Limb (tissue), 2 donors: Measurements from ENCODE around the gene WDR1.
A peak's percentile ranks its signal among the peaks of the same experiment; 100 is the strongest.

Source experiments
- DNase-seq, 2 donors: peaks; one replicate each; pipeline ENCODE4 v3.0.0-alpha.2; 2016; ENCODE audit errors: extremely low spot score in 2 of 2

WDR1 gene

DNA sequence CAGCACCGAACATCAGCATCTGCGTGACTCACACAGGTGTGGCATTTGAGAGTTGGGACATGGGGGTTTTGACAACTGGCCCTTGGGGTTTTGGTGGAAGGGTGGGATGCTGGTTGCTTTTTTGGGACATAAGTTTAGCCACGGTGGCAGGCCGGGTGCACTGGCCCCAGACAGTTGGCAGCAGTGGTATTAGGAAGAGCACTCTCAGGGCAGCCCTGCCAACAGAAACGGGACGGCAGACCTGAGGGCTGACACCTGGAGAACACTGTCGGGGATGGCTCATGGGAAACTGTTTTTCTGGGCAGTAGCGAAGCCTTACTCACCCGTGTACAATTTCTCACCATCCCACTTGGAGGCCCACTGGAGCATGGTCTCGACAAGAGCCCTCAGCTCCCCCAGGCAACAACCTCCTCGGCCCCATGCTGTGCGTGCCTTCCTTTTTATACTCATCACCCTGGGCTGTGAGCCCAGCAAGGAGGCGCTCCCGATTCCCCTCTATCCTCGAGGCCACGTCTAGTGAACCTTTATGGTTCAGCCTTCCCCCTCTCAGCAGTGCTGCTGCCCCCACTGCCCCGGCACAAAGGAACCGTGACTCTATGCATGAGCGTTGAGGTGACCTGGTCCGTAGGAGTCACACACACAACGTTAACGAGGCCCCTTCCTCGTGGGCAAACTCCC, 30.6 kb downstream of the WDR1 start:
- DNase-seq: no peak

DNA sequence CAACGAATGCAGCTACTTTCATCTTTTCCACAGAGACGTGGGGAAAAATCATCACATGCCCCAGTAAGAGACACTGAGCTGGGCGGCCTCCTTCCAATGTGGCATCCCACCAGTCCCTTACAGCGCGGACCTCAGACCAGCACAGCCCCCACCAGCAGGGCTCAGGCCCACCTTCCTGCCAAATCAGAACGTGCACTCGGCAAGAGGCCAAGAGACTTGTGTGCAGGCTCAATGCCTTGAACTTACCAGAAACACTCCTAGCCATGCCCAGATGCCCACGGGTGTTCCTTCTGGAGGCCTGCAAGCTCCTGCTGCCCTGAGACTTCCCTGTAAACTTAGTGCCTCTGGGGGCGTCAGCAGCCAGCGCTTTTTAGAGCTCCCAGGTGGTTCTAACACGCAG, 31.2 kb downstream of the WDR1 start:
- no peak for DNase-seq

DNA sequence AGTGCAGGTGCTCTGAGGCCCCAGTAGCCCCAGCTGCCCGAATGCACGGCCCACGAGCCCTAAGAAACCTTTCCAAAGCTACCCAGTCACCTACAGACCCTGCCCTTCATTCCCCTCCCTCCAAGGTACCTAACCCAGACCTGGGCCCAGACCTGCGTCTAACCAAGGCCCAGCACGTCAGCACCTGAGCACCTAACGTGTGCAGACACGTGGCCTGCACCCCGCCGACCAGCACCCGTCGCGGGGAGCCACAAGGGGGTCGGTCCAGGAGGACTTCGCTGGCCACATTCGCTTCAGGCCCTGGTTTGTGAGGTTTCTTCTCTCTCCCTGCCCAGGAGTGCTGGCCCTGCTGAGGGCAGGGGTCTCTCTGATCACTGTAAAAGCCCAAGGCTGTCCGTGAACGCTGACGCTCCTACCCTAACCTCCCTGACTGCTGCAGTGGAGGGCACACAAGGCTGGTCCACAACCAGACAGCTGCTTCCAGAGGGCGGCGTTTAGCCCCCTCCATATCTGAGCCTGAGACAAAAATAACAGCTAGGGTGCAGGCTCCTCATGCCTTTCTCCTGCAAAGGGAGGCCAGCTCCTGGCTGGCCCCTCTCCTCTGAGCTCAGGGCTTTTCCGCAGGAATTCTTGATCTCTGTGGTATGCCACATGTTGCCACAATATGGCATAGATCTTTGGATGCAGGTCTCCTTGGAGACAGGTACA, 31.8 kb downstream of the WDR1 start:
- no peak for DNase-seq

DNA sequence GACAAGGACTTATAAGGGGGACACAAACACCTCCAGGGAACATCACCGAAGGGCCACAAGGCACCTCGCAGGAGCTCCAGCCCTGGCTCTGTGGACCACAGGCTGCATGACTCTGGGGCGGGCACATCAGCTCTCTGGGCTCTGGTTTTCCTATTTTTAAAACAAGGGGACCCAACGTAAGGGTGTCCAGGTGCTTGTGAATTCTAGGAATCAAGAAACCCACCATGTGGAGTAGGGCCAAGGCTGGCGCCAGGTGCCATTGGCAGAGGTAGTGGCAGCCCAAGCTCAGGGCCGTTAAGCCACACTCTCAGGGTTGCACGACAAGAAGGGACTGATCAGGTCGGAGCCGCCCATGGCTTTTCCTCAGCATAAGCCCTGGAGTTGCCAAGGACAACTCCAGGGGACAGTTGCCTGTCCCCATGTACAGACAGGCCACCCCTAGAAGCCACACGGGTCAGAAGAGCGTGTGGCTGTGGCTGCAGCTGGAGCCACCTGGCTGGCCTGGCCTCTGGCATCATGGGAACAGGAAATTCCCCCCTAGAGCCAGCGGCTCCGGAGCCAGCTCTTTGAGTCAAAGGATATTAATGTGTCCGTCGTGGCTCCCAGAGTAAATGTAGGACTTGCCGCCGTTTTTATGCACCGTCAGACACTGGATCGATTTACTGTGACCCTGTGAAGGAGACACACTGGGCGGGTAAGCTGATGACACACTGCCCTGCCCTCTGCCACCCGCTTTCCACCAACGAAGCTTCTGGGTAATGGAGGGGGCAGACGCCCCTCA, 32.5 kb downstream of the WDR1 start:
- no peak for DNase-seq

DNA sequence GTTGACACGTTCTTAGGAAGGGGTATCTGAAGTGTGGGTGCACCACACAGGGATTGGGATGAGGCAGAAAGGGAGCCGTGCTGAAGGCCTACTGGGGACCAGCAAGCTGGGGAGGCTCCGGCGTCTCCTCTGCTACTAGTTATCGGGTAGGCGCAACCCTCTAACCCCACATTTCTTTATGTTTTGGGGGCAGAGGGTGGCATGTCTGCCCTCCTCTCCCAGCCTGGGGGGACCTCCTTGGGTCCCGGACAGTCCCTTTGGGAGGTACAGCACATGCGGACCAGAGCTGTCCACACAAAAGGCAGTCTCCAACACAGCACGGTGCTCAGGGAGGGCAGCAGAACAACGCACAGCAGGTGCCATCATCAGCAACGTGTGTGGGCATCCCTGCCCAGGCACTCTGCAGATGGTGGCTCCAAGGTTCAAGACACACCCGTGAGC, 33.2 kb downstream of the WDR1 start:
- peak in 1 of 2 donors; percentile 23 for DNase-seq

DNA sequence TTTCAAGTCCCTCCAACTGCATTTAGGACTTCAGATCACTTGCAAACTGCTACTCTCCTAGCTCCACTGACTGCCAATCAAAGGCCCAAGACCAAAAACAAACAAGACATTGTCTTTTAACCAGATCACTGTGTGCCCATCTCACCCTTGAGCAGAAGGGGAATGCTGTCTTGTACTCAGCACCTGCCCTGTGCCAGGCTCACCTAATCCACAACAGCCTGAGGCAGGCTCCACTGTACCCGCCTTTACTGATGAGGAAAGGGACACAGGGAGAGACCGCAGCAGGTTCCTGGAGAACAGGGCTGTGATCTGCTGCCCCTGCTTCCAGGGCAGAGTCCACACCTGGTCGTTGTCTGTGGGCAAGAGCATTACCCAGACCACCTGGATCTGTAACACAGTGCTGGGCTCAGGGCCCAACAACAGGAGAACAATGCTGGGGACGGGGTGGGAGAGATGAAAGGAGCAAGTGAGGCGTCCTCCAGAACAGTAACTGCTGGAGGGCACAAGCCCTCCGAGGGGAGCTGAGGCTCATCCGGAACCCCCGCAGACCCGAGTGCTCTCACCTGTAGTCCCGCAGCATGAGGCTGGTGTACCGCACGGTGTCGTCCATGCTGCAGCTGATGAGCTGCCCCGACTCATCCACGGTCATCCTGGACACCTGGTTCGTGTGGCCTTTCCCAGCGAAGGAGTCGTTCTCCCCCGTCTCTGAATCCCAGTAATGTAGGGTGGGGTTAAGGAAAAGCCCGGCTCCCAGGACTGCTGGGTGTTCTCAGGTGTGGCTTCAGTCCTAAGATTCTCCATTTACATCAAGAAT, 33.9 kb downstream of the WDR1 start:
- DNase-seq: peak in 1 of 2 donors; percentile 23

DNA sequence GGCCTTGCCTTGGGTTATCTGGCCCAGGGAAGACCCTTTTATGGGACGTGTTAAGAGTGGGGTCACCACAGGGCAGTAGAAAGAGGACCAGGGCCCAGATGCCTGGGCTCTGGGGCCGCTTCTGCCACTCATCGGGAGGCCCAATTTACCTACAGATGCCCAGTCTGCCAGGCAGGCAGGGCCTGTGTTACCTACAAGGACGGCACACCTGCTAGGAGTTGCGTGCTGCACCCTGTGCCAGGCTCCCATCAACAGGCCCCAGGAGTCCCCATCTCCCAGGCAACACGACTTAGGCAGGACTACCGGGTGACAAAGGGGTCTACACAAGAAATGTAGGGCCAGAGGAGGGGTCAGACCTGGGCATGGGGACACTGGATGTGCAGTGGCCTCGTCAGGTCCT, 34.6 kb downstream of the WDR1 start:
- peak in 1 of 2 donors; percentile 17 for DNase-seq

DNA sequence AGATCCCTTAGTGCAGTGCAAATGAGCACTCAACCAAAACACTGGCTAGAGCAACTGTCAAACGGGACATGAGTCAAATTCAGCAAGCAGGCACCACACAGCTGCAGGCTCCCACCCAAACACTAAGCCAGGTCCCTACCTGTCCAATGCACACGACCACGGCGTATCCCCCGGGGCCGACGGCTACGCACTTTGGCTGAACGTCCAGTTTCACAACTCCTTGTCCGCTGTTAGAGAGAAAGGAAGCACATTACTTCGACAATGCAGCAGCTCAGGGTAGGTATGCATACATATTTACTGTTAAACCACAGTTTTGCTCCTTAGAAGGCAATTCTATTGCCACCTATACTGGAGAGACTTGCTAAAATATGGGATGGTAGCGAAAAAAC, 35.4 kb downstream of the WDR1 start:
- DNase-seq: peak in 1 of 2 donors; percentile 8

DNA sequence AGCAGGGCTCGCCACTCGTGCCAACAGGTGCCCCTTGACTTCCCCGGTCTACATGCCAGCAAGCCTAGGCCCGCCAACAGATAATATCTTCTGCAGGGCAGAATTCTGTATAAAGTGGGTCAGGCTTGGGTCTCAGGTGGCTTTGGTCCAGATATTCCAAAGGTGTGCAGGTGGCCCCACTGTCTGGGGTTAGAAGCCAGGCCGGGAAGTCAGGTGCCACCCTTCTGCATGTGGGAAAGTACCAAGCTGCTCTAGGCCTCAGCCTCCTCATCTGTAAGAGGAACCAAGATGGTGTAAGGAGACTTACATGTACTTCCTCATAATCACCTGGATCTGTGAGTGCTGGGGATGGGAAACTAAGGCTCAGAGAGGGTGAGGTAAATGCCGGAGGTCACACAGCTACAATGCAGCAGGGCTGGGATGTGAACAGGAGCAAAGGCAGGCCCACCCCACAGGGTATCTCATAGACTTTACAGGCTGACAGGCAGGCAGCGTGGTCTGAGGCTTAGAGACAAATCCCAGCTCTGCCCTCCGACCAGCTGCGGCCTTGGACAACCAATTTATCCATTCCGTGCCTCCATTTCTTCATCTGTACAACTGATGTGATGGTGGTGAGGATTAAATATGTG, 35.9 kb downstream of the WDR1 start:
- peak in 1 of 2 donors; percentile 17 for DNase-seq

DNA sequence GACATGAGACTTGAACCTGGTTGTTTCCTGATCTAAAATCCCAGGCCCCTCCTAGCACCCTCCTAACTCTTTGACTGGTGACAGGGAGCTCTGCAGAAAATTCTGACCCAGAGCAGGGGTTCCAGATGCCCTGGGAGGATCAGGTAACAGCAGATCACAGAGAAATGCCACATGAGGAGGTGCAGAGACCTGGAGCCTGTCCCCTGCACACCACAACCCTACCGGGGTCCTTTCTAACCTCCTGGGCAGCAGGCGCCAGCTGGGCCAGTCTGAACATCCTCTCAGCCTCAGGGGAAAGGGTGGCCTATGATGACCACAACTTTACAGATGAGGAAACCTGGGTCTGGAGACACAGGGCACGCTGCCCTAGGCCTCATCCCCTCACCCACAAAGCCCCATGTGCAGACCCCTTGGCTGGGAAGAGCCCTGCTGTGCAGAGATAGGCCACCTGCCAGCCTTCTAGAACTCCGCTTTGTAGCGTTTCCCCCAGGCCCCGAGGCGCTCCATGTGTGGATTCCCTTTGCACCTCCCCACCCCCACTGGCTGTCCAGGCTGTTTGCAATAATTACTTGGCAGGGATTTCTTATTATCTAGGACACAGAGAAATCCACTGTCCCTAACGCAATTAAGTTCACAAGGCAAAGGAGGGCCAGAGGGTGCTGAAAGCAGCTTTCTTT, 36.5 kb downstream of the WDR1 start:
- peak in 1 of 2 donors; percentile 21 for DNase-seq

DNA sequence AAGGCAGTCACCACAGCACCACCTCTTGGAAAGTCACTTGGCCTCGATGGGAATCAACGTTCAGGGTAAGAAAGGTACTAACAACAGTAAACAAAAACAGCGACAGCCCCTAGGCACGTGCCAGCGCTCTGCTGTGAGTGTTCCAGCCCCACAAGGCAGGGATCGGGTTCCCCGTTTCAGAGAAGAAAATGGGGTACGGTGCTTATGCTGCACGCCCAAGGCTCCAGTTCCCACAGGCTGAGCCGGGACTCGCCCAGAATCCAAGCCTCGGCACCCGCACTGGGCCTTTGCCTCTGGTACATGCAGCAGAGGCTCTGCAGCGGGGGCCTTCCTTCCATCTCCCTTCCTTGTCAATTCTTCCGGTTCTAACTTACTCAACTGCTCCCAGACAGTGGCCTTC, 37.3 kb downstream of the WDR1 start:
- DNase-seq: peak in 1 of 2 donors; percentile 19

DNA sequence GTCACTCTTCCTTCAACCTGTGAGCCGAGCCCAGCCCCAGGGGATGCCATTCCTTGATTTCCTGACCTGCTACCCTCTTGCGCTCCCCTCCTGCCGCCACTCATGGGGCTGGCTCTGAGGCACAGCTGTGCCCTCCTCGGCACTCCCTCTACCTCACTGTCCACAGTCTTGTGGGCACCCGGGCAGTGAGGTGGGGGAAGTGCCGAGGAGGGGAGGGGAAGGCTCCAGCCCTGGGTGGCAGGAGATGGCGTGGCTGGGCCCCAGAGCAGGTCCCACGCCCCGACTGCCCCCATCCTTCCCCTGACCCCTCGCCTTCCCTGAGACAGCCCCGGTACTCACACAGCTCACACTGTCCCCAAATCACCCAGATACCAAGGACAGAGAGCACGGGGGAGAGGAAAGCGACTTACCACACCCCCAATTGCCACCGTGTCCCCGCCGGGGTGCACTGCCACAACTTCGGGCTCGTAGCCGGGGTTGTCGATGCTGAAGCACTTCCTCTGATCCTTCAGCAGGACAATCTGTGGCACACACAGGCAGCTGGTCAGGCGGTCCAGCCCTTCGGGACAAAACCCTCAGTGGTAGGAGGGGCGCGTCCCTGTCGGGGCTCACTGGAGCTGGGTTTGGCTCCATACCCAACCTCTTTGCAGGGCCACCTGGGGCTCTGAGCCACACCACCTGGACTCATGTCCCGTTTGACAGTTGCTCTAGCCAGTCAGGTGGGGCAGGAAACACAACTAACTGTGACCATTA, 37.9 kb downstream of the WDR1 start:
- DNase-seq: peak in 1 of 2 donors; percentile 25

DNA sequence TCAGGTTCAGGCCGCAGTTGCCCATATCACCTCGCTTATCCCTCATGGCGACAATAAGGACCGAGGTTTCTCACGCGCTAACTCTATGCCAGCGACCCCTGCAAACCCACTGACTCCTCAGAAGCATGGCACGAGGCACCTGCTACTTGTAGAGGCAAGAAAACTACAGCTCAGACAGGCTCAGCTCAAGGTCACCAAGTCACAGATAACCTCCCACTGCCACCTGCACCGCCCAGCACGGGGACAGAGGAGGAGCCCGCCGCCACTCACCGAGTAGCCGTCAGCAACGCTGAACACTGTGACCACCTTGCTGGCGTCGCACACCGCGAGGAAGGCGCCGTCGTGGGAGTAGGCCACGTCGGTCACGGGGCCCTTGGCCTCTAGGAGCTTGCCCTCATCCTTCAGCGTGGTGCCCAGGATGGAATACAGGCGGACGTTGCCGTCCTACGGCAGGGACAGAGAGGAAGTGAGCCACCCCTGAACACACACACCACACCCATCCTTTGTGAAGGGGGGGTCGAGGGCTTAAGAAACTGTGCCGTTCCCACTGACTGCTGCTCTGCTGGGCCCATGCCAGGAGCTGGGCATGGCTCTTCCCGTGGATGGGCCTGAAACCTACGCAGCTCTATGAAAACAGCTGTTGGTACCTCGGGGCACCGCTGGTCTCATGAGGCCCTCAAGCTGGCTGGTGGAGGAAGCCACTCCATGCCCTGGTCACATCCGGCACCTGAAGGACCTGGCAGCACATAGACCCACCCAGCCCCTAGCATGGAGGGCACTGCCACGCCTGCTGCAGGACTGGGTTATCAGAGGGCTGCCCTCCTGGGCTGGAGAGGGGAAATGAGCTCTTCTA, 38.9 kb downstream of the WDR1 start:
- no peak for DNase-seq

DNA sequence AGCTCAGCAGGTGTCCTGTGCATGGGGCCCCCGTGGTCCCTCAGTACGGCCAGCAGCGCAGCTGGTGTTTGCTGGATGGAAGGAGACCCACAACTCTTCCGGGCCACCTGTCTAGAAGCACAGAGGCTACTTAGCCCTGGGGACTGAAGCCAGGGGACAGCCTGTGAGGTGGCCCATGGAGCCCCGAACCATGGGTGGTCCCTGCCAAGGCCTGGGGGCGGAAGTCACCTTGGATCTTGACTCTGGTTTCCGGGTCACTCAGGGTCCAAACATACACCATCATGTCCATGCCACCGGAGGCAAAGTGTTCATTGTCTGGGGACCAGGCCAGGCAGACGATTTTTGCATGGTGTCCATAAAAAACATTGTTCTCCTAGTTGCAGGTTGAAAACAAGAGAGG, 39.5 kb downstream of the WDR1 start:
- DNase-seq: no peak

DNA sequence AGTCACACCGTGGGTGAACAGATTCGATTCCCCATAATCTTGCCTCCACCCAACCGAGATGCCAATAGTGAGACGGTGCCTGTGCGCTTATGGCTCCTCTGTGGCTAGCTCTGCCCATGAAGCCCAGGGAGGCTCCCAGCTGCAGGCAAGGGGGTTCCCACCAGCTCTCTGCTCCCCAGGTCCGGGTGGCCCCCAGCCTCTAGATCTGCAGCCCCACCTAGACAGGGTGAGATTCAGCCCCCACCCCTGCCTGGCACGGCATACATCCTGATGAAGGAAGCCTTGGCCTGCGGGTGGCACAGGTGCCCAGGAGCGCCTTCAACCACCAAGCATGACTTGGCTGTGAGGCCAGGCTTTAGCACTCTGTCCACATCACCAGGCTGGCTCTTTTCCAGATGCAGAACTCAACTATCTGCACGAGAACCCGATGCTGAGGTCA, 40.6 kb downstream of the WDR1 start:
- no peak for DNase-seq

DNA sequence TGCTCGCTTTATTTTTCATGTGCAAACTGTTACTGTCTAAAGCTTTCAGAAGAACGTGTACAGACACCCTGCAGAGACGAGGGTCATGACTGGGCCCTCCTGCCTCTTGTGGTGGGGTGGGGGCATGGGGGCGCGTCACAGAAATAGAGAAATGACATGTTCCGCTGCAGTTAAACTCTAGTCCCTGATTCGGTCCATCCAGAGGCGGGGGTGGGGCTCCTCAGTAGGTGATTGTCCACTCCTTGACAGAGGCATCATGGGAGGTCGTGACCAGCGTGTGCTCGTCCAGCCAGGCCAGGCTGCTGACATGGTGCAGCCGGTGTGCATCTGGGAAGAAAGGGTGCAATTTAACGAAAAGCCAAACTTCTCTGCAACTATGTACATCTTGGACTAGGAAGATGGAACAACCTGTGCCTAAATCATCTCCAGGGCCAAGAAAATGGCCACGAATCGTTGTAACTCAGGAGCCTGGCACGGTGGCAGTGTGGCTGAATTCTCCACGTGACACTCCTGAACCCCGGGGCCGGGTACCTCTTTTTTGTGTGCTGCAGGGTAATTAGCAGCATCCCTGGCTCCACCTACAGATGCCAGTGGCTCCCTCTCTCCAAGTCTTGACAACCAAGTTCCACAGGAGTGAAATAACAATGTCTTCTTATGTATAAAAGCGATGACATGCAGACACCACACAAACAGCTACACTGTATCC, 41.3 kb downstream of the WDR1 start:
- no peak for DNase-seq

DNA sequence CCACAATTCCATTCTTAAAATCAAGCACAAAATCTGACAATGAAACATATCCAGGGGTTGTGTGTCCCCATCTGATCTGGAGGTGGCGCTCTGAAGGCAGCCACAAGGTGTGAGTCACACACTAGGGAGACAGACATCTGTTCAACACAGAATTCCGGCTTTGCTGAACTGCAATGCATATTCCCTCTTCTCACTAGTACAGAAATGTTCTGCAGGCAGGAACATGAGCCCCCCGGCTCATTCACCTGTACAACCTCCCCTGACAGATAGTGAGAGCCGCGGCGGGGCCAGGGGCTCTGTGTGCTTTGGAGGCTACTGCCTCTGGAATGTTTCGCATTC, 41.9 kb downstream of the WDR1 start:
- DNase-seq: no peak

DNA sequence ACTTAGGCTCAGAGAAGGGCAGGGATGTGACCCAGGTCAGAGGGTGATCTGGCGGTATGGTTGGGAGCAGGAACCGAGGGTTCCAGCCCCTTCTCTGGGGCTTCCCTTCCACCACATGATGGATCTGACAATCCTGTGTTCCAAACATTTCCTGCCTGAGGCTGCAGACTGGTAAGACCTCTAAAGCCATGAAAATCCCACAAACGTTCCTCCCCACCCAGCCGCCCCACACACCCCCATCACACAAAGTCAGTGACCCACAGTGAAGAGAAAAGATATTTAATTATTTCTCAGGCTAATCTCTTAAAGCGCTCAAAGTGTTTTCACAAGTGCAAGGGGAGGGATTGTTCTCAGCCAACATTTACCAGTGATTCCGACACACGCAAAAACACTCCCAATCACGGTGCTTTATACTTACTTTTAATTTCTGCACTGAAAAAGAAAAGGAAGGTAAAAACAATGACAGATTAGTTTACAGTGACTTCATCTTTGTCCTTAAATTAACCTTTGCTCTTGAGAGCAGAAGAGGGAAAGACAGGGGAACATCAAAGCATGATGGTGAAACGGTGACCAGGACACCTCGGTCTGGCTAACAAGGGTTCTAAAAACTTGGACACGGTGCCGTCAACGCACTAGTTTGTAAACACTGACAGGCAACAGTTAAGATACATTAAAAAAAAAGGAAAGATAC, 42.4 kb downstream of the WDR1 start:
- no peak for DNase-seq
